H9 (cell line): ENCODE data around the gene FRAS1. TPM values are rescaled to one million over a fixed set of nuclear protein-coding genes. Genes with fewer than 3 reads are reported as not detected.

Experiments
- DNase-seq: peaks from one replicate; pipeline ENCODE4 v3.0.0-alpha.2; 2017
- H2AFZ ChIP-seq: one replicate; pipeline ENCODE4 v1.6.1; 2013; ENCODE audit warnings: mild to moderate bottlenecking, low read length, control low read depth, moderate library complexity
- H2AK5ac ChIP-seq: 2 replicates; pipeline ENCODE4 v1.6.1; 2013; ENCODE audit warnings: low read length, control low read depth, mixed read lengths; ENCODE audit not compliant: insufficient read length
- H2BK120ac ChIP-seq: one replicate; pipeline ENCODE4 v1.6.1; 2013; ENCODE audit warnings: low read depth, mild to moderate bottlenecking, low read length, control low read depth, inconsistent platforms; ENCODE audit not compliant: poor library complexity, severe bottlenecking
- H2BK12ac ChIP-seq: 2 replicates; pipeline ENCODE4 v1.6.1; 2013; ENCODE audit warnings: low read length, control low read depth, mixed read lengths, low read depth; ENCODE audit not compliant: insufficient read length
- H2BK15ac ChIP-seq: 2 replicates; pipeline ENCODE4 v1.6.1; 2013; ENCODE audit warnings: low read depth, low read length, control low read depth
- H2BK20ac ChIP-seq: one replicate; pipeline ENCODE4 v1.6.1; 2013; ENCODE audit warnings: low read depth, mild to moderate bottlenecking, low read length, control low read depth, inconsistent platforms; ENCODE audit not compliant: poor library complexity, severe bottlenecking
- H2BK5ac ChIP-seq: 2 replicates; pipeline ENCODE4 v1.6.1; 2013; ENCODE audit warnings: low read length, control low read depth, mixed read lengths; ENCODE audit not compliant: insufficient read length
- H3K14ac ChIP-seq: 2 replicates; pipeline ENCODE4 v1.6.1; 2013; ENCODE audit warnings: low read length, control low read depth; ENCODE audit not compliant: insufficient read depth
- H3K18ac ChIP-seq: 2 replicates; pipeline ENCODE4 v1.6.1; 2013; ENCODE audit warnings: low read depth, mild to moderate bottlenecking, mixed read lengths, low read length, control low read depth; ENCODE audit not compliant: insufficient read length
- H3K23ac ChIP-seq: 2 replicates; pipeline ENCODE4 v1.6.1; 2013; ENCODE audit warnings: low read length, control low read depth, mixed read lengths, low read depth; ENCODE audit not compliant: insufficient read length
- H3K23me2 ChIP-seq: 2 replicates; pipeline ENCODE4 v1.6.1; 2013; ENCODE audit warnings: low read depth, mild to moderate bottlenecking, mixed read lengths, low read length, control low read depth; ENCODE audit not compliant: insufficient read length, poor library complexity, severe bottlenecking
- H3K27ac ChIP-seq: 2 replicates; pipeline ENCODE4 v1.5.1; 2013; ENCODE audit warnings: low read length, control low read depth, mixed read lengths, low read depth; ENCODE audit not compliant: insufficient read length
- H3K27me3 ChIP-seq: 2 replicates; pipeline ENCODE4 v1.6.1; 2013; ENCODE audit warnings: low read length, control low read depth, inconsistent platforms; ENCODE audit not compliant: insufficient read depth
- H3K4ac ChIP-seq: 2 replicates; pipeline ENCODE4 v1.6.1; 2013; ENCODE audit warnings: low read depth, mild to moderate bottlenecking, control low read depth, inconsistent platforms, low read length, moderate library complexity
- H3K4me1 ChIP-seq: 2 replicates; pipeline ENCODE4 v1.6.1; 2013; ENCODE audit warnings: low read length, control low read depth, inconsistent platforms; ENCODE audit not compliant: insufficient read depth
- H3K4me2 ChIP-seq: 2 replicates; pipeline ENCODE4 v1.6.1; 2013; ENCODE audit warnings: low read length, control low read depth, mixed read lengths; ENCODE audit not compliant: insufficient read length, insufficient read depth
- H3K56ac ChIP-seq: 2 replicates; pipeline ENCODE4 v1.6.1; 2013; ENCODE audit warnings: low read depth, mild to moderate bottlenecking, mixed read lengths, low read length, control low read depth; ENCODE audit not compliant: insufficient read length
- H3K79me1 ChIP-seq: 2 replicates; pipeline ENCODE4 v1.6.1; 2013; ENCODE audit warnings: low read depth, mild to moderate bottlenecking, moderate library complexity, low read length, control low read depth, inconsistent platforms; ENCODE audit not compliant: insufficient read depth, poor library complexity, severe bottlenecking
- H3K79me2 ChIP-seq: 2 replicates; pipeline ENCODE4 v1.6.1; 2013; ENCODE audit warnings: low read length, control low read depth, inconsistent platforms; ENCODE audit not compliant: insufficient read depth
- H3K9ac ChIP-seq: 2 replicates; pipeline ENCODE4 v1.6.1; 2013; ENCODE audit warnings: low read length, control low read depth, mixed read lengths; ENCODE audit not compliant: insufficient read length; ENCODE audit errors: extremely low read depth
- H3K9me3 ChIP-seq: one replicate; pipeline ENCODE4 v1.6.1; 2013; ENCODE audit warnings: low read depth, low read length, inconsistent platforms; ENCODE audit not compliant: control insufficient read depth
- H3T11ph ChIP-seq: one replicate; pipeline ENCODE4 v1.6.1; 2013; ENCODE audit warnings: mild to moderate bottlenecking, low read length, control low read depth, inconsistent platforms
- H4K20me1 ChIP-seq: one replicate; pipeline ENCODE4 v1.6.1; 2013; ENCODE audit not compliant: control insufficient read depth, insufficient read length, insufficient read depth
- H4K5ac ChIP-seq: 2 replicates; pipeline ENCODE4 v1.6.1; 2013; ENCODE audit warnings: low read depth, mild to moderate bottlenecking, mixed read lengths, low read length, control low read depth; ENCODE audit not compliant: insufficient read length
- H4K8ac ChIP-seq: replicated peaks from 2 replicates; pipeline ENCODE4 v1.6.1; 2013; ENCODE audit warnings: low read length, control low read depth, mixed read lengths, low read depth; ENCODE audit not compliant: insufficient read length
- H4K91ac ChIP-seq: 2 replicates; pipeline ENCODE4 v1.6.1; 2013; ENCODE audit warnings: low read depth, mild to moderate bottlenecking, moderate library complexity, mixed read lengths, low read length, control low read depth; ENCODE audit not compliant: insufficient read length
- H3K27ac Mint-ChIP-seq, 3 experiments: 2 replicates in 2 of 3; 3 replicates in 1 of 3; pipeline ENCODE4 v1.8.0; 2020 to 2021; ENCODE audit warnings: mixed read lengths in 3 of 3, mild to moderate bottlenecking in 1 of 3, moderate library complexity in 1 of 3
- H3K27me3 Mint-ChIP-seq: 2 replicates; pipeline ENCODE4 v1.8.0; 2021; ENCODE audit warnings: low read depth, mild to moderate bottlenecking, moderate library complexity, mixed read lengths
- H3K36me3 Mint-ChIP-seq, 3 experiments: 2 replicates in 2 of 3; 3 replicates in 1 of 3; pipeline ENCODE4 v1.8.0; 2020 to 2021; ENCODE audit warnings: low read depth in 3 of 3, mixed read lengths in 3 of 3; ENCODE audit not compliant: insufficient read depth in 1 of 3
- H3K4me1 Mint-ChIP-seq, 2 experiments: 2 replicates each; pipeline ENCODE4 v1.8.0; 2020; ENCODE audit warnings: mixed read lengths in 2 of 2
- H3K4me3 Mint-ChIP-seq, 2 experiments: 2 replicates in 1 of 2; 3 replicates in 1 of 2; pipeline ENCODE4 v1.8.0; 2020 to 2021; ENCODE audit warnings: mild to moderate bottlenecking in 2 of 2, mixed read lengths in 2 of 2, moderate library complexity in 1 of 2
- H3K9me3 Mint-ChIP-seq, 2 experiments: 2 replicates in 1 of 2; 3 replicates in 1 of 2; pipeline ENCODE4 v1.8.0; 2020; ENCODE audit warnings: mild to moderate bottlenecking in 2 of 2, mixed read lengths in 2 of 2, moderate library complexity in 1 of 2
- WGBS: extraction: QIAGEN DNeasy Blood & Tissue Kit; methylation state at CpG from one replicate; pipeline ENCODE4 v1.1.7; 2013; ENCODE audit warnings: missing lambda C conversion rate, low lambda C conversion rate, mixed read lengths; ENCODE audit not compliant: insufficient read length; ENCODE audit errors: extremely low coverage; 5-methylcytosine and 5-hydroxymethylcytosine counted together
- total RNA-seq: library from RNA; stranded (reverse); gene quantifications from 2 replicates; pipeline ENCODE4 v1.2.1, GENCODE V29; 2021
- TF ChIP-seq, protein P1 (sequence below): fragments of 200-600 bp; sonication (generic); conservative IDR thresholded peaks from 3 replicates; pipeline ENCODE4 v1.8.0; 2021; ENCODE audit warnings: antibody characterized with exemption, mild to moderate bottlenecking

The FRAS1 gene
- total RNA-seq, 1 experiment from 2014 or later, result 58.5 TPM

DNA sequence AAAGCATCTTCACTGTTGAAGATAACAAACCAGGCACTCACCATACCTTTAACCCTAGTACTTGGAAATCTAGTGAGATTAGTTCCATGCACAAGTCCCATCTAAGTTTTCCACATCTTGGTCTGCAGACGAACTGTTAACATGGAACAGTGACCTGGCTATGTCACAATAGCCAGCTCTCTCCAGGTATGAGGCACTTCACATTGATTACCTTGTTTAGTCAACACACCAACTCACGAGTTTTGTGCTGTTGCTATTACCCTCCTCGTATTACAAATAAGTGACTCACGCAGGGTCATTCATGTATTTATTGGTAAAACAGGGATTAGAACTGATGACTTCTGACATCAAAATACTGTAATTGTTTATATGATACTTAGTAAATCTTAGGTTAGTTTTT is 36.4 kb upstream of the FRAS1 start:
- H3K4me3 Mint-ChIP-seq, result no peak overlapping the region
- no peaks in the 10 kb centered on the region for H3K23me2 ChIP-seq
- H3K36me3 Mint-ChIP-seq, result peaks cover 0 to 3% (median 0%) of the 10 kb centered on the region in 3 experiments; a peak in 2 of 7 replicates
- no peak overlapping the region for H3K9ac ChIP-seq
- H3K4me2 ChIP-seq, result no peak overlapping the region
- H3K27ac ChIP-seq, result no peak overlapping the region
- no peak overlapping the region for H3K56ac ChIP-seq
- no peak overlapping the region for H4K5ac ChIP-seq
- no peaks in the 10 kb centered on the region for H3K79me1 ChIP-seq
- H2BK15ac ChIP-seq, result no peak overlapping the region
- no peak overlapping the region for H4K8ac ChIP-seq
- no peak overlapping the region for H3K23ac ChIP-seq
- no peaks in the 10 kb centered on the region for H3K27me3 ChIP-seq
- H3K4ac ChIP-seq, result no peak overlapping the region
- H3T11ph ChIP-seq, result no peak overlapping the region
- H3K27me3 Mint-ChIP-seq, result no peaks in the 10 kb centered on the region
- no peak overlapping the region for H2BK20ac ChIP-seq
- DNase-seq, result no peak
- H3K4me1 ChIP-seq, result no peaks in the 10 kb centered on the region
- no peak overlapping the region for H3K18ac ChIP-seq
- no peaks in the 10 kb centered on the region for H3K9me3 ChIP-seq
- no peak overlapping the region for H2BK12ac ChIP-seq
- no CpG with 5 or more reads among the region's 4 CpGs for WGBS
- peaks cover 3 to 4% of the 10 kb centered on the region in 2 experiments for H3K4me1 Mint-ChIP-seq
- H2AK5ac ChIP-seq, result no peak overlapping the region
- TF ChIP-seq, protein P1, sequence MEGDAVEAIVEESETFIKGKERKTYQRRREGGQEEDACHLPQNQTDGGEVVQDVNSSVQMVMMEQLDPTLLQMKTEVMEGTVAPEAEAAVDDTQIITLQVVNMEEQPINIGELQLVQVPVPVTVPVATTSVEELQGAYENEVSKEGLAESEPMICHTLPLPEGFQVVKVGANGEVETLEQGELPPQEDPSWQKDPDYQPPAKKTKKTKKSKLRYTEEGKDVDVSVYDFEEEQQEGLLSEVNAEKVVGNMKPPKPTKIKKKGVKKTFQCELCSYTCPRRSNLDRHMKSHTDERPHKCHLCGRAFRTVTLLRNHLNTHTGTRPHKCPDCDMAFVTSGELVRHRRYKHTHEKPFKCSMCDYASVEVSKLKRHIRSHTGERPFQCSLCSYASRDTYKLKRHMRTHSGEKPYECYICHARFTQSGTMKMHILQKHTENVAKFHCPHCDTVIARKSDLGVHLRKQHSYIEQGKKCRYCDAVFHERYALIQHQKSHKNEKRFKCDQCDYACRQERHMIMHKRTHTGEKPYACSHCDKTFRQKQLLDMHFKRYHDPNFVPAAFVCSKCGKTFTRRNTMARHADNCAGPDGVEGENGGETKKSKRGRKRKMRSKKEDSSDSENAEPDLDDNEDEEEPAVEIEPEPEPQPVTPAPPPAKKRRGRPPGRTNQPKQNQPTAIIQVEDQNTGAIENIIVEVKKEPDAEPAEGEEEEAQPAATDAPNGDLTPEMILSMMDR, result no peak
- H4K20me1 ChIP-seq, result no peaks in the 10 kb centered on the region
- no peak overlapping the region for H4K91ac ChIP-seq
- H3K9me3 Mint-ChIP-seq, result no peaks in the 10 kb centered on the region; a peak in 2 of 5 replicates
- H3K14ac ChIP-seq, result no peak overlapping the region
- H2BK120ac ChIP-seq, result no peak overlapping the region
- H2AFZ ChIP-seq, result peak overlapping the region; percentile 85
- H3K27ac Mint-ChIP-seq, result no peak overlapping the region
- H2BK5ac ChIP-seq, result no peak overlapping the region
- no peaks in the 10 kb centered on the region for H3K79me2 ChIP-seq
